Measurements from ENCODE around the gene NPR2. TPM values are rescaled to one million over a fixed set of nuclear protein-coding genes. Genes with fewer than 3 reads are reported as not detected.

Gene NPR2
- total RNA-seq, 6 experiments from 2014 or later, result 2.8 to 34.5 (median 13.1) TPM

DNA sequence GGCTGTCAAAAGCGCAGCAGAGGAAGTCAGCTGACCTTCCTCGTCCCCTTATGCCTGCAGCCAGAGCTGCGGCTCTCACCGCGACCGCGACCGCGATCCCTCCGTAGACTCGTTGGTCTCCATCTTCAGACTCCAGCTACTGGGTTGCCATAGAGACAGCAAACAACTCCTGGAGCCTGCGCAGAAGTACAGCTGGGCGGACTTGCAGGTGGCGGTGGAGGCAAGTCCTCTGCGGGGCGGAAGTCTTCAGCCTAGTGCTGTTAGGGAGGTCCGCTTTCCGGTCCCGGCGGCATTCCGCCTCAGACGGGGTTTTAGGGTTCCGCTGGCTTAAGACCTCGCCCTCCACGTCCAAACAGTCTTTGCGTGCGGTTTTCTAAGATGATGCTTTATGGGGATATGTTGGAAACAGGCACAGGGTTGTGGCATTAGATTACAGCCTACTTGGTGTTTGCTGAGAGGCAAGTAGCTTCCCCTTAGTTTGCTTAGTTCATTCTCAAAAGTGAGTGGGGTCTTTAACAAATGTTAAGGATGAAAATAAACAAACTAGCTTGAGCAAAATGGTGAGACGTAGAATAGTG is 20.7 kb downstream of the NPR2 start, which contains the start of gene SPAG8:
TSS of gene SPAG8 (minus strand) at position 238 of the 578 bp plus-strand sequence. CDS start at position 123, 115 bp downstream.
- DNase-seq, result peak; percentile 88 to 95 (median 94)
- TF ChIP-seq POLR2A (IDR thresholded peaks at IDR 0.05), result peak; percentile 23
- TF ChIP-seq, protein P1, sequence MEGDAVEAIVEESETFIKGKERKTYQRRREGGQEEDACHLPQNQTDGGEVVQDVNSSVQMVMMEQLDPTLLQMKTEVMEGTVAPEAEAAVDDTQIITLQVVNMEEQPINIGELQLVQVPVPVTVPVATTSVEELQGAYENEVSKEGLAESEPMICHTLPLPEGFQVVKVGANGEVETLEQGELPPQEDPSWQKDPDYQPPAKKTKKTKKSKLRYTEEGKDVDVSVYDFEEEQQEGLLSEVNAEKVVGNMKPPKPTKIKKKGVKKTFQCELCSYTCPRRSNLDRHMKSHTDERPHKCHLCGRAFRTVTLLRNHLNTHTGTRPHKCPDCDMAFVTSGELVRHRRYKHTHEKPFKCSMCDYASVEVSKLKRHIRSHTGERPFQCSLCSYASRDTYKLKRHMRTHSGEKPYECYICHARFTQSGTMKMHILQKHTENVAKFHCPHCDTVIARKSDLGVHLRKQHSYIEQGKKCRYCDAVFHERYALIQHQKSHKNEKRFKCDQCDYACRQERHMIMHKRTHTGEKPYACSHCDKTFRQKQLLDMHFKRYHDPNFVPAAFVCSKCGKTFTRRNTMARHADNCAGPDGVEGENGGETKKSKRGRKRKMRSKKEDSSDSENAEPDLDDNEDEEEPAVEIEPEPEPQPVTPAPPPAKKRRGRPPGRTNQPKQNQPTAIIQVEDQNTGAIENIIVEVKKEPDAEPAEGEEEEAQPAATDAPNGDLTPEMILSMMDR (IDR thresholded peaks at IDR 0.05), result no peak
- Histone ChIP-seq H3K27me3 (no peaks in the 10 kb centered on the region), H3K4me3 (peak within 1 kb of the TSS; percentile 23 to 59 (median 37)), H3K4me1 (peaks cover 0 to 27% (median 17%) of the 10 kb centered on the region in 4 donors), H3K27ac (peak within 1 kb of the TSS; percentile 2 to 99 (median 36)), H3K36me3 (peaks cover 0 to 12% (median 0%) of the 10 kb centered on the region in 4 donors), H3K9me3 (no peaks in the 10 kb centered on the region)
- 9% methylated on average over 5 of the region's 28 CpGs for WGBS (ENCODE audit: insufficient coverage, low coverage, low lambda C conversion rate, missing lambda C conversion rate)
- peak; percentile 55 to 66 (median 56) for ATAC-seq
- intact Hi-C loops (cut with DNase I), result no loop called here

DNA sequence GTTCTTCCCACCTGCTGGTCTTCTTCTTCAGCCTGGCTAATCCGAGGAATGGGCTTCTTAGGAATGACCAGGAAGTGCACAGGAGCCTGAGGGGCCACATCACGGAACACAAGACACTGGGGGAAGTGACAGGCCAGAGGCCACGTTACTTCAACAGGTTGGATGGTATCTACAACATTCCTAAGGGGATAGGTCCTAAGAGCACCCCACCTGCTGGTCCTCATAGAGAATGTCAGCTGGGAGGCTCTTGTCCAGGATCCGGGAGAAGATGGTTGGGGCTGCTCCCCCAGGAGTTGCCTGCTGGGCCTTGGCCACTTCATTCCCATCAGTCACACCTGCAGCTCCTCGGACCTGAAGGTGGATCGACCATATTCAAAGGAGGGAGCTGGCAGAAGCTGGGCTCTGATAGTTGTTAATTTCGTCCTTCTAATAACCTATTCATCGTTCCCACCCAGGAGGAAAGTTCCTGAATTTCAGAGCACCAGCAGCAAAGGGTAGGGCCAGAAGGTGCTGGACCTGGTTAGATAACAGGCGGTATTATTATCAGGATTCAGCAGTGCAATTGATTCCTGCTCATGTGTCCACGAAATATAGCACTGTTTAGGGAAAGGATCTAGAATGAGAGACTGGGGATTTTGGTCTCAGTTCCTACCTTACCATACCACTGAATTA is 22.2 kb downstream of the NPR2 start:
- Histone ChIP-seq H3K4me1 (peaks cover 0 to 27% (median 17%) of the 10 kb centered on the region in 4 donors), H3K4me3 (peak overlapping the region; percentile 74 to 100 (median 80)), H3K27me3 (no peaks in the 10 kb centered on the region), H3K36me3 (no peaks in the 10 kb centered on the region), H3K27ac (peak overlapping the region; percentile 98 to 100 (median 99)), H3K9me3 (no peaks in the 10 kb centered on the region)
- TF ChIP-seq, protein P1 (IDR thresholded peaks at IDR 0.05), result peak; percentile 11 to 23 (median 17)
- TF ChIP-seq POLR2A (IDR thresholded peaks at IDR 0.05), result no peak
- intact Hi-C loops (cut with DNase I), result no loop called here
- no peak for DNase-seq
- 45% methylated on average over 6 of the region's 10 CpGs for WGBS (ENCODE audit: insufficient coverage, low coverage, low lambda C conversion rate, missing lambda C conversion rate)
- ATAC-seq, result no peak

DNA sequence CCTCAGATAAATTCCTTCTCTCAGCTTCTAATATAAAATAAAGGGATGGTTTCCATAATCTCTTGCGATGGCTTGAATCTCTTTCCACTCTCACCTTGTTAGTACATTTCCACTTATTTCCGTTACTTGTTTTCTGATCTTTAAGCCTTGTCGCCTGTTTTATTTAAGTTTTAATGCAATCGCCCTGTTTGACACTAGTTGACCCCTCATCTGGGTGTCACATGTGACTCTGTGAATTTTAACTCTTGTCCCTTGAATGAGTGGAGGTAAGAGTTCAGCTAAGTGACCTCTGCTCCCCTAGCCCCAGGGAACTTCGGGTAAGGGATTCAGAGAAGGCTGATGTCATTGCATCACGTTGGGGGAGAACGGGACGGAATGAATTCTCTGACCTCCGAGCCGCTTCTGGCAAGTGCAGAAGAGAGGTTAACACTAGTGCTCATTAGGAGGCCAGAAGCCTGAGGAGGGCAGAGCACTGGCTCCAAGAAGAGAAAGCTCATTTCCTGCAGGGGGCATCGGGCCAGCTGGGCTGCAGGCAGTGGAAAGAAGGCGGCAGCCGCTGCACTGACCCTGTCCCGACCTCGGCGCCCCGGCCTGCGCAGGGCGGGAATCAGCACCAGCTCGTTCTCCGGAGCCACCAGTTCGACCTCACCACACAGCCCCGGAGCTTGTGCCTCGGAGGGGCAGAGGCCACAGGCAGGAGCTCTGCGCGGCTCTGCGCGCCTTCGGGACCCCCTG is 22.9 kb downstream of the NPR2 start:
- Histone ChIP-seq H3K9me3 (no peaks in the 10 kb centered on the region), H3K36me3 (no peaks in the 10 kb centered on the region), H3K4me3 (peak overlapping the region; percentile 74 to 100 (median 80)), H3K27ac (peak overlapping the region; percentile 98 to 100 (median 99)), H3K27me3 (no peaks in the 10 kb centered on the region), H3K4me1 (peaks cover 0 to 27% (median 17%) of the 10 kb centered on the region in 4 donors)
- DNase-seq (peak; percentile 59 to 90 (median 81)), ATAC-seq (peak; percentile 49 to 65 (median 61))
- 2% methylated on average over 22 of the region's 29 CpGs for WGBS (ENCODE audit: insufficient coverage, low coverage, low lambda C conversion rate, missing lambda C conversion rate)
- intact Hi-C loops (cut with DNase I), result no loop called here
- TF ChIP-seq, protein P1 (IDR thresholded peaks at IDR 0.05), result peak in 3 of 4 donors; percentile 10 to 18 (median 15)
- TF ChIP-seq POLR2A (IDR thresholded peaks at IDR 0.05), result no peak

DNA sequence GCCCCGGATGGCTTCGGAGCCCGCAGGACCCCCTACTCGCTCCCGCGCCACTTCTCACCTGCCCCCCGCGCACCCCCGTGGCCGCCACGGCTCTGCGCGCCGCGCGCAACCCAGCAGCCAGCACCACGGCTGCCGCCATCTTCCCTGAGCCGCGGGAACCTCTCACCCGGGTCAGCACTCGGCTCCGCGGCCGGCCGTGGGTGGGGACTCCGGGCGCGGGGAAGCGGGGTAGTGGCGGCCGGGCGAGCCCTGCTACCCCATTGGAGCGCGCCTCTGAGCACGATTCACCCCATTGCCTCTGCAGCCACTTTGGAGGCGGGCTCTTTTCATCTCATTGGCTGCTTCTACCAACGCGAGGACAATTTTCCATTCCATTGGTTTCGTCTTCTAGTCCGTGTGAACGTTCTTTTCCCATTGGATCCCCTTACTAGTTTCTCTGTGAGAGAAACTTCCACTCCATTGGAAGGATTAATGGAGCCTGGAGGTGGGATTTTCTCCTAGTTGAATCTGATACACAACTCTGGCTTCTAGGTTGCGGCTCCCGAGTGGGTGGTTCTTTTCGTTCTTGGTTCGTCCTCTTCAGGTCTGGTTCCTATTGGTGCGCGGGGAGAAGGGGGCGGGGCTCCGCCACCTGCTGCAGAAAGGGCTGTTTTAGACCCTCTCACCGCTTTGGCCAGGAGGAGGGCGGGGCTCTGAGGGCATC is 23.6 kb downstream of the NPR2 start, which contains the start of gene HINT2:
TSS of gene HINT2 (minus strand) at position 202 of the 703 bp plus-strand sequence. CDS start at position 139, 63 bp downstream.
- intact Hi-C loops (cut with DNase I), result no loop called here
- DNase-seq (peak; percentile 98 to 99 (median 98)), ATAC-seq (peak; percentile 77 to 88 (median 81))
- Histone ChIP-seq H3K27me3 (no peaks in the 10 kb centered on the region), H3K27ac (peak within 1 kb of the TSS; percentile 98 to 100 (median 99)), H3K9me3 (no peaks in the 10 kb centered on the region), H3K4me1 (peaks cover 0 to 27% (median 17%) of the 10 kb centered on the region in 4 donors), H3K4me3 (peak within 1 kb of the TSS; percentile 74 to 100 (median 80)), H3K36me3 (no peaks in the 10 kb centered on the region)
- WGBS (ENCODE audit: insufficient coverage, low coverage, low lambda C conversion rate, missing lambda C conversion rate), result 0% methylated on average over 34 of the region's 52 CpGs
- TF ChIP-seq, protein P1 (IDR thresholded peaks at IDR 0.05), result peak in 1 of 4 donors; percentile 1
- peak; percentile 96 for TF ChIP-seq POLR2A (IDR thresholded peaks at IDR 0.05)
